ENCODE measurements around the gene CCDC88A.
"Not testable (repeated sequence)": the region's sequence is repeated elsewhere in the genome, so short reads cannot be mapped to it uniquely, and the experiment has no call there.

CCDC88A gene

GRCh38 chr2:55384786-55385185 lies 34.9 kb downstream of the CCDC88A start:
- DNase-seq: no peak

GRCh38 chr2:55371376-55371775 lies 48.3 kb downstream of the CCDC88A start:
- no peak for DNase-seq

GRCh38 chr2:55370208-55370607 lies 49.4 kb downstream of the CCDC88A start:
- no peak for DNase-seq

- no peak for DNase-seq
Measured at GRCh38 chr2:55365303-55365702, 54.4 kb downstream of the CCDC88A start.

- DNase-seq: no peak
Measured at GRCh38 chr2:55364189-55365055, 55.2 kb downstream of the CCDC88A start.

- no peak for DNase-seq
Measured at GRCh38 chr2:55363636-55364035, 56.0 kb downstream of the CCDC88A start.

GRCh38 chr2:55361465-55362189 lies 58.0 kb downstream of the CCDC88A start:
- no peak for DNase-seq

- DNase-seq: no peak
Measured at GRCh38 chr2:55358451-55358850, 61.2 kb downstream of the CCDC88A start.

GRCh38 chr2:55357927-55358326 lies 61.7 kb downstream of the CCDC88A start:
- no peak for DNase-seq

GRCh38 chr2:55357164-55357563 lies 62.5 kb downstream of the CCDC88A start:
- DNase-seq: no peak

GRCh38 chr2:55356136-55356535 lies 63.5 kb downstream of the CCDC88A start:
- DNase-seq: not testable (repeated sequence)

GRCh38 chr2:55355451-55355850 lies 64.2 kb downstream of the CCDC88A start:
- DNase-seq: no peak

GRCh38 chr2:55351672-55352071 lies 68.0 kb downstream of the CCDC88A start:
- DNase-seq: no peak

GRCh38 chr2:55345064-55345463 lies 74.6 kb downstream of the CCDC88A start:
- no peak for DNase-seq

GRCh38 chr2:55338268-55338667 lies 81.4 kb downstream of the CCDC88A start:
- DNase-seq: no peak

- no peak for DNase-seq
Measured at GRCh38 chr2:55334728-55335127, 84.9 kb downstream of the CCDC88A start.

GRCh38 chr2:55330541-55331297 lies 88.9 kb downstream of the CCDC88A start:
- DNase-seq: no peak

GRCh38 chr2:55327470-55328230 lies 92.0 kb downstream of the CCDC88A start:
- DNase-seq: no peak

- DNase-seq: no peak
Measured at GRCh38 chr2:55314985-55315384, 104.7 kb downstream of the CCDC88A start.

GRCh38 chr2:55311444-55311870 lies 108.2 kb downstream of the CCDC88A start:
- DNase-seq: no peak

GRCh38 chr2:55309446-55309845 lies 110.2 kb downstream of the CCDC88A start:
- no peak for DNase-seq

- no peak for DNase-seq
Measured at GRCh38 chr2:55302241-55302640, 117.4 kb downstream of the CCDC88A start.

GRCh38 chr2:55301277-55301676 lies 118.4 kb downstream of the CCDC88A start:
- DNase-seq: no peak

All from activated CD8-positive, alpha-beta memory T cell treated with anti-CD3 and anti-CD28 coated beads, Interleukin-2, amount 50 U/mL, for 48 hours (primary cell).